HEK293 (cell line): ENCODE measurements around the gene PKN3.

Experiments
- EGR2 ChIP-seq: fragments of 450-650 bp; formaldehyde crosslinking; IDR thresholded peaks from 2 replicates; pipeline ENCODE4 v1.5.1; 2016; ENCODE audit warnings: low read depth, missing biosample characterization, missing genetic modification characterization
- GLIS1 ChIP-seq: fragments of 450-650 bp; formaldehyde crosslinking; IDR thresholded peaks from 2 replicates; pipeline ENCODE4 v1.5.1; 2016; ENCODE audit warnings: missing biosample characterization, missing genetic modification characterization
- INSM2 ChIP-seq: fragments of 450-650 bp; formaldehyde crosslinking; IDR thresholded peaks from 2 replicates; pipeline ENCODE4 v1.5.1; 2016; ENCODE audit warnings: missing biosample characterization, missing genetic modification characterization
- KLF1 ChIP-seq: fragments of 450-650 bp; formaldehyde crosslinking; IDR thresholded peaks from 2 replicates; pipeline ENCODE4 v1.5.1; 2016; ENCODE audit warnings: missing biosample characterization, missing genetic modification characterization
- REPIN1 ChIP-seq: fragments of 450-650 bp; formaldehyde crosslinking; IDR thresholded peaks from 2 replicates; pipeline ENCODE4 v1.5.1; 2017; ENCODE audit warnings: missing biosample characterization, missing genetic modification characterization, low read depth
- ZNF148 ChIP-seq: fragments of 450-650 bp; formaldehyde crosslinking; IDR thresholded peaks from 2 replicates; pipeline ENCODE4 v1.5.0; 2017; ENCODE audit warnings: missing biosample characterization, missing genetic modification characterization, borderline replicate concordance
- ZNF16 ChIP-seq: fragments of 450-650 bp; formaldehyde crosslinking; IDR thresholded peaks from 2 replicates; pipeline ENCODE4 v1.5.1; 2016; ENCODE audit warnings: low read depth, missing biosample characterization, missing genetic modification characterization
- ZNF19 ChIP-seq: fragments of 450-650 bp; formaldehyde crosslinking; IDR thresholded peaks from 2 replicates; pipeline ENCODE4; 2016; ENCODE audit warnings: missing biosample characterization, missing genetic modification characterization, low read depth
- ZNF2 ChIP-seq: fragments of 450-650 bp; formaldehyde crosslinking; IDR thresholded peaks from 2 replicates; pipeline ENCODE4 v1.5.1; 2016; ENCODE audit warnings: missing biosample characterization, missing genetic modification characterization
- ZNF239 ChIP-seq: fragments of 450-650 bp; formaldehyde crosslinking; IDR thresholded peaks from 2 replicates; pipeline ENCODE4 v1.5.1; 2016; ENCODE audit warnings: missing biosample characterization, missing genetic modification characterization
- ZNF280C ChIP-seq: fragments of 450-650 bp; formaldehyde crosslinking; IDR thresholded peaks from 2 replicates; pipeline ENCODE4 v1.5.1; 2016; ENCODE audit warnings: missing biosample characterization, missing genetic modification characterization
- ZNF335 ChIP-seq: fragments of 450-650 bp; formaldehyde crosslinking; conservative IDR thresholded peaks from 2 replicates; pipeline ENCODE4 v1.5.1; 2016; ENCODE audit warnings: missing biosample characterization, missing genetic modification characterization
- ZNF585B ChIP-seq: fragments of 450-650 bp; formaldehyde crosslinking; IDR thresholded peaks from 2 replicates; pipeline ENCODE4 v1.5.1; 2016; ENCODE audit warnings: missing biosample characterization, missing genetic modification characterization
- ZNF664 ChIP-seq: fragments of 450-650 bp; formaldehyde crosslinking; IDR thresholded peaks from 2 replicates; pipeline ENCODE4 v1.5.1; 2016; ENCODE audit warnings: missing biosample characterization, missing genetic modification characterization
- ZNF792 ChIP-seq: fragments of 450-650 bp; formaldehyde crosslinking; IDR thresholded peaks from 2 replicates; pipeline ENCODE4 v1.5.1; 2016; ENCODE audit warnings: missing biosample characterization, missing genetic modification characterization
- ZSCAN18 ChIP-seq: fragments of 450-650 bp; formaldehyde crosslinking; IDR thresholded peaks from 2 replicates; pipeline ENCODE4 v1.5.1; 2016; ENCODE audit warnings: missing biosample characterization, missing genetic modification characterization
- TF ChIP-seq, protein P1 (sequence below): fragments of 450-650 bp; formaldehyde crosslinking; IDR thresholded peaks from 2 replicates; pipeline ENCODE4 v1.5.1; 2017; ENCODE audit warnings: missing biosample characterization, missing genetic modification characterization
- TF ChIP-seq, protein P2 (sequence below): fragments of 450-650 bp; formaldehyde crosslinking; IDR thresholded peaks from 2 replicates; pipeline ENCODE4 v1.5.1; 2016; ENCODE audit warnings: missing biosample characterization, missing genetic modification characterization
- TF ChIP-seq, protein P3 (sequence below): fragments of 450-650 bp; formaldehyde crosslinking; IDR thresholded peaks from 2 replicates; pipeline ENCODE4 v1.5.1; 2016; ENCODE audit warnings: missing biosample characterization, missing genetic modification characterization
- TF ChIP-seq, protein P4 (sequence below): fragments of 450-650 bp; formaldehyde crosslinking; IDR thresholded peaks from 2 replicates; pipeline ENCODE4 v1.5.1; 2016; ENCODE audit warnings: missing biosample characterization, missing genetic modification characterization
- TF ChIP-seq, protein P5 (sequence below): fragments of 450-650 bp; formaldehyde crosslinking; IDR thresholded peaks from 2 replicates; pipeline ENCODE4 v1.5.1; 2017; ENCODE audit warnings: missing biosample characterization, missing genetic modification characterization

Gene PKN3

DNA sequence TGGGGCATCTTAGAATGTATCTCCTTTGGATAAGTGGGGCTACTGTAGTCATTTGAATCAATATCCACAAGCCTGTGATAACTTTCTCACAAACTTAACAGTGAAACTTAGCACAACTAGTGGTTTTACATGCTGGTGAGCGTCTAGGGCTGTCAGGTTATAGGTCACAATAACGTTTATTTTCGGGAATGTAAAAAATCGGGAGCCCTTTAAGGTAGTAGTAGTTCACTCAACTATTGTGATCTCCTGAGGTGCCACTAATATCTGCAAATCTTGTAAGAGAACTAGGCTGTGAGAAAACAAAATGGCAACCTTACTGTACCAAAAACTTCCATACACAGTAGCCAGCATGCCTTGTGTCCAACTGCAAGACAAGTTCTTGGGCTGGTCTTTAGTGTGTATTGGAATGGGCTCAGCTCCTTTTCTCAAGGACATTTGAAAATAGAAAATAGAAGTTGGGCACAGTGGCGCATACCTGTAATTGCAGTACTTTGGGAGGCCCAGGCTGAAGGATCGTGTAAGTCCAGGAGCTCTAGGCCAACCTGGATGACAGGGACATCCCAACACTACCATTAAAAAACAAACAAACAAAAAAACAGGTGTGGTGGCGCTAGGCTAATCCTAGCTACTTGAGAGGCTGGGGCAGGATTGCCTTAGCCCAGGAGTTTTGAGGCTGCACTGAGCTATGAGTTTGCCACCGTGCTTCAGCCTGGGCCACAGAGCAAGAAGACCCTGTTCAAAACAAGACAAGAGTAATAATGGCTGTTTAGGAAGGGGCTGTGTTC, 5.2 kb upstream of the PKN3 start (continued):
- TF ChIP-seq, protein P1, sequence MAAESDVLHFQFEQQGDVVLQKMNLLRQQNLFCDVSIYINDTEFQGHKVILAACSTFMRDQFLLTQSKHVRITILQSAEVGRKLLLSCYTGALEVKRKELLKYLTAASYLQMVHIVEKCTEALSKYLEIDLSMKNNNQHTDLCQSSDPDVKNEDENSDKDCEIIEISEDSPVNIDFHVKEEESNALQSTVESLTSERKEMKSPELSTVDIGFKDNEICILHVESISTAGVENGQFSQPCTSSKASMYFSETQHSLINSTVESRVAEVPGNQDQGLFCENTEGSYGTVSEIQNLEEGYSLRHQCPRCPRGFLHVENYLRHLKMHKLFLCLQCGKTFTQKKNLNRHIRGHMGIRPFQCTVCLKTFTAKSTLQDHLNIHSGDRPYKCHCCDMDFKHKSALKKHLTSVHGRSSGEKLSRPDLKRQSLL: no peak
- TF ChIP-seq ZNF792 (no peak), REPIN1 (tag by site-specific recombination) (0 out of 2 replicates have a peak, but pooled peaks have one; percentile 24), ZNF335 (tag by site-specific recombination) (0 out of 2 replicates have a peak, but pooled peaks have one; percentile 19), ZSCAN18 (tag by site-specific recombination) (no peak), ZNF16 (tag by site-specific recombination) (no peak), EGR2 (tag by site-specific recombination) (no peak), ZNF585B (no peak), INSM2 (peak; percentile 59; the same call in 1 of the 2 replicates), ZNF280C (tag by site-specific recombination) (no peak), ZNF148 (tag by site-specific recombination) (no peak), KLF1 (tag by site-specific recombination) (0 out of 2 replicates have a peak, but pooled peaks have one; percentile 47), ZNF19 (tag by site-specific recombination) (no peak), ZNF239 (tag by site-specific recombination) (no peak), ZNF664 (peak; percentile 89), GLIS1 (tag by site-specific recombination) (no peak), ZNF2 (tag by site-specific recombination) (0 out of 2 replicates have a peak, but pooled peaks have one; percentile 5)
- TF ChIP-seq, protein P2, sequence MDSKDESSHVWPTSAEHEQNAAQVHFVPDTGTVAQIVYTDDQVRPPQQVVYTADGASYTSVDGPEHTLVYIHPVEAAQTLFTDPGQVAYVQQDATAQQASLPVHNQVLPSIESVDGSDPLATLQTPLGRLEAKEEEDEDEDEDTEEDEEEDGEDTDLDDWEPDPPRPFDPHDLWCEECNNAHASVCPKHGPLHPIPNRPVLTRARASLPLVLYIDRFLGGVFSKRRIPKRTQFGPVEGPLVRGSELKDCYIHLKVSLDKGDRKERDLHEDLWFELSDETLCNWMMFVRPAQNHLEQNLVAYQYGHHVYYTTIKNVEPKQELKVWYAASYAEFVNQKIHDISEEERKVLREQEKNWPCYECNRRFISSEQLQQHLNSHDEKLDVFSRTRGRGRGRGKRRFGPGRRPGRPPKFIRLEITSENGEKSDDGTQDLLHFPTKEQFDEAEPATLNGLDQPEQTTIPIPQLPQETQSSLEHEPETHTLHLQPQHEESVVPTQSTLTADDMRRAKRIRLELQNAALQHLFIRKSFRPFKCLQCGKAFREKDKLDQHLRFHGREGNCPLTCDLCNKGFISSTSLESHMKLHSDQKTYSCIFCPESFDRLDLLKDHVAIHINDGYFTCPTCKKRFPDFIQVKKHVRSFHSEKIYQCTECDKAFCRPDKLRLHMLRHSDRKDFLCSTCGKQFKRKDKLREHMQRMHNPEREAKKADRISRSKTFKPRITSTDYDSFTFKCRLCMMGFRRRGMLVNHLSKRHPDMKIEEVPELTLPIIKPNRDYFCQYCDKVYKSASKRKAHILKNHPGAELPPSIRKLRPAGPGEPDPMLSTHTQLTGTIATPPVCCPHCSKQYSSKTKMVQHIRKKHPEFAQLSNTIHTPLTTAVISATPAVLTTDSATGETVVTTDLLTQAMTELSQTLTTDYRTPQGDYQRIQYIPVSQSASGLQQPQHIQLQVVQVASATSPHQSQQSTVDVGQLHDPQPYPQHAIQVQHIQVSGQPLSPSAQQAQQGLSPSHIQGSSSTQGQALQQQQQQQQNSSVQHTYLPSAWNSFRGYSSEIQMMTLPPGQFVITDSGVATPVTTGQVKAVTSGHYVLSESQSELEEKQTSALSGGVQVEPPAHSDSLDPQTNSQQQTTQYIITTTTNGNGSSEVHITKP (tag by site-specific recombination): no peak
- TF ChIP-seq, protein P3, sequence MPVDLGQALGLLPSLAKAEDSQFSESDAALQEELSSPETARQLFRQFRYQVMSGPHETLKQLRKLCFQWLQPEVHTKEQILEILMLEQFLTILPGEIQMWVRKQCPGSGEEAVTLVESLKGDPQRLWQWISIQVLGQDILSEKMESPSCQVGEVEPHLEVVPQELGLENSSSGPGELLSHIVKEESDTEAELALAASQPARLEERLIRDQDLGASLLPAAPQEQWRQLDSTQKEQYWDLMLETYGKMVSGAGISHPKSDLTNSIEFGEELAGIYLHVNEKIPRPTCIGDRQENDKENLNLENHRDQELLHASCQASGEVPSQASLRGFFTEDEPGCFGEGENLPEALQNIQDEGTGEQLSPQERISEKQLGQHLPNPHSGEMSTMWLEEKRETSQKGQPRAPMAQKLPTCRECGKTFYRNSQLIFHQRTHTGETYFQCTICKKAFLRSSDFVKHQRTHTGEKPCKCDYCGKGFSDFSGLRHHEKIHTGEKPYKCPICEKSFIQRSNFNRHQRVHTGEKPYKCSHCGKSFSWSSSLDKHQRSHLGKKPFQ (tag by site-specific recombination): no peak
- TF ChIP-seq, protein P4, sequence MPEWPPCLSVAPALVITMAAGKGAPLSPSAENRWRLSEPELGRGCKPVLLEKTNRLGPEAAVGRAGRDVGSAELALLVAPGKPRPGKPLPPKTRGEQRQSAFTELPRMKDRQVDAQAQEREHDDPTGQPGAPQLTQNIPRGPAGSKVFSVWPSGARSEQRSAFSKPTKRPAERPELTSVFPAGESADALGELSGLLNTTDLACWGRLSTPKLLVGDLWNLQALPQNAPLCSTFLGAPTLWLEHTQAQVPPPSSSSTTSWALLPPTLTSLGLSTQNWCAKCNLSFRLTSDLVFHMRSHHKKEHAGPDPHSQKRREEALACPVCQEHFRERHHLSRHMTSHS (tag by site-specific recombination): no peak
- TF ChIP-seq, protein P5, sequence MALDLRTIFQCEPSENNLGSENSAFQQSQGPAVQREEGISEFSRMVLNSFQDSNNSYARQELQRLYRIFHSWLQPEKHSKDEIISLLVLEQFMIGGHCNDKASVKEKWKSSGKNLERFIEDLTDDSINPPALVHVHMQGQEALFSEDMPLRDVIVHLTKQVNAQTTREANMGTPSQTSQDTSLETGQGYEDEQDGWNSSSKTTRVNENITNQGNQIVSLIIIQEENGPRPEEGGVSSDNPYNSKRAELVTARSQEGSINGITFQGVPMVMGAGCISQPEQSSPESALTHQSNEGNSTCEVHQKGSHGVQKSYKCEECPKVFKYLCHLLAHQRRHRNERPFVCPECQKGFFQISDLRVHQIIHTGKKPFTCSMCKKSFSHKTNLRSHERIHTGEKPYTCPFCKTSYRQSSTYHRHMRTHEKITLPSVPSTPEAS (tag by site-specific recombination): no peak
